Activated naive CD4-positive, alpha-beta T cell treated with anti-CD3 and anti-CD28 coated beads, Interleukin-2, amount 10 ng/mL, durations not matched to agents 7 days and 5 days (primary cell): Measurements from ENCODE around the gene IGSF23.
"Not testable (repeated sequence)": the region's sequence is repeated elsewhere in the genome, so short reads cannot be mapped to it uniquely, and the experiment has no call there.

ENCODE experiments used
- CTCF ChIA-PET: fragments of 350-600 bp; sonication (Branson Sonifier 250); formaldehyde crosslinking; loops from one replicate; lab custom pipeline; 2021; ENCODE audit warnings: antibody characterized with exemption; lab: Charles Lee
- DNase-seq: peaks from one replicate; pipeline ENCODE4 v3.0.0-alpha.2; 2020
- H3K27ac Mint-ChIP-seq: one replicate; pipeline ENCODE4 v1.8.0; 2021; ENCODE audit warnings: mild to moderate bottlenecking, moderate library complexity, mixed read lengths
- H3K27me3 Mint-ChIP-seq: one replicate; pipeline ENCODE4 v1.8.0; 2021; ENCODE audit warnings: mild to moderate bottlenecking, mixed read lengths
- H3K36me3 Mint-ChIP-seq: one replicate; pipeline ENCODE4 v1.8.0; 2021; ENCODE audit warnings: mixed read lengths
- H3K4me1 Mint-ChIP-seq: one replicate; pipeline ENCODE4 v1.8.0; 2021; ENCODE audit warnings: mixed read lengths
- H3K4me3 Mint-ChIP-seq: one replicate; pipeline ENCODE4 v1.8.0; 2021; ENCODE audit warnings: mild to moderate bottlenecking, moderate library complexity, mixed read lengths
- H3K9me3 Mint-ChIP-seq: one replicate; pipeline ENCODE4 v1.8.0; 2021; ENCODE audit warnings: mixed read lengths

Gene IGSF23

DNA sequence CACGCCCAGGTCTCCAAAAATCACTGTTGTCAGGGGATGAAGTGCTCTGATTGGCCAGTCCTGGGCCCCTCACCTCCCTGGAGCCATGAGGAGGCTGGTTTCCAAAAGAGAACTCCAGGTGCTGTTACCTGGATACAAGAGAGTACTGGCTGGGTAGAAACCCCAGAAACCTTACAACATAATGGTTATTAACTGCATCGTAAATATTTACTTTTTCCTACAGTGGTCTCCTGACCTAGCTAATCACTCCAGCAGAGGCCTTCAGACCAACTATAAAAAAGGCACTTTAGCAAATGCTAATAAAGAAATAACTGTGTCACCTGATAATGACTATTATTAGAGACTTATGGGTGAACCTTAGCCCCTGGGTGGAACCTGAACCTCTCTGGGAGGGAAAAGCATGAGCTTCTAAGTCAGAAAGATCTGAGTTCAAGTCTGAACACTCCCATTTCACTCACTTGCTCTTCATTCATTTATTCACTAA lies 1.5 kb upstream of the IGSF23 start:
- no peak overlapping the region for H3K4me3 Mint-ChIP-seq
- H3K4me1 Mint-ChIP-seq: peaks cover 13% of the 10 kb centered on the region
- H3K27me3 Mint-ChIP-seq: peaks cover 6% of the 10 kb centered on the region
- DNase-seq: no peak
- no peak overlapping the region for H3K27ac Mint-ChIP-seq
- H3K9me3 Mint-ChIP-seq: peaks cover 3% of the 10 kb centered on the region
- CTCF ChIA-PET: no interaction called here
- H3K36me3 Mint-ChIP-seq: no peaks in the 10 kb centered on the region

GRCh38 chr19:44614313-44614712 lies 950 bp downstream of the IGSF23 start:
- H3K4me3 Mint-ChIP-seq: no peak overlapping the region
- H3K27me3 Mint-ChIP-seq: peaks cover 7% of the 10 kb centered on the region
- no peaks in the 10 kb centered on the region for H3K4me1 Mint-ChIP-seq
- H3K27ac Mint-ChIP-seq: no peak overlapping the region
- CTCF ChIA-PET: no interaction called here
- no peaks in the 10 kb centered on the region for H3K36me3 Mint-ChIP-seq
- no peak for DNase-seq
- no peaks in the 10 kb centered on the region for H3K9me3 Mint-ChIP-seq

- DNase-seq: no peak
- Mint-ChIP-seq H3K27ac (no peak overlapping the region), H3K9me3 (no peaks in the 10 kb centered on the region), H3K4me1 (no peaks in the 10 kb centered on the region), H3K36me3 (no peaks in the 10 kb centered on the region), H3K27me3 (peaks cover 4% of the 10 kb centered on the region), H3K4me3 (no peak overlapping the region)
- CTCF ChIA-PET: no interaction called here
Observed at GRCh38 chr19:44615863-44616247, 2.5 kb downstream of the IGSF23 start.

GRCh38 chr19:44617110-44617880 lies 3.9 kb downstream of the IGSF23 start:
- peaks cover 4% of the 10 kb centered on the region for H3K27me3 Mint-ChIP-seq
- H3K27ac Mint-ChIP-seq: no peak overlapping the region
- H3K9me3 Mint-ChIP-seq: no peaks in the 10 kb centered on the region
- H3K36me3 Mint-ChIP-seq: no peaks in the 10 kb centered on the region
- no peak overlapping the region for H3K4me3 Mint-ChIP-seq
- no peaks in the 10 kb centered on the region for H3K4me1 Mint-ChIP-seq
- no peak for DNase-seq
- CTCF ChIA-PET: interaction anchor here (0.6 to 0.9 kb wide), 2 partner anchors 34 to 40 kb away, joined by 3 to 4 read pairs; no protein-coding TSS in a partner anchor

GRCh38 chr19:44618640-44619357 lies 5.4 kb downstream of the IGSF23 start:
- Mint-ChIP-seq H3K9me3 (no peaks in the 10 kb centered on the region), H3K36me3 (no peaks in the 10 kb centered on the region), H3K4me3 (no peak overlapping the region), H3K27ac (no peak overlapping the region), H3K27me3 (peaks cover 4% of the 10 kb centered on the region), H3K4me1 (no peaks in the 10 kb centered on the region)
- no peak for DNase-seq
- CTCF ChIA-PET: interaction anchor here (1.3 kb wide), 1 partner anchor 48 kb away, joined by 4 read pairs; no protein-coding TSS in a partner anchor

DNA sequence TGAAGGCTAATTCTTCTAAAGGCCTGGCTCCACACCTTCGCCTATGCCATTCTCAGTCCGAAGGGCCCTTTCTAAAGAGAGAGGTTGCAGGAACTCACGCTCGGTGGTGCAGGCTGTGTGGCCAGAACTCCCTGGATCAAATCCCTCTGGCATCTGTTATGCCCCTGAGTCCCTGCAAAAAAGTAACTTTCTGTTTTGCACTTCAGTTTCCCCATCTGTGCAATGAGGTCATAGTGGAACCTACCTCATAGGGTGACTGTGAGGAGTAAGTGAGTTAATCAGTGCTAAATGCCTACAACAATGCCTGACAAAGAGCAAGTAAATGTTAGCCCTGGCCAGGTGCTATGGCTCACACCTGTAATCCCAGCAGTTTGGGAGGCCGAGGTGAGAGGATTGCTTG lies 7.3 kb downstream of the IGSF23 start:
- CTCF ChIA-PET: no interaction called here
- Mint-ChIP-seq H3K9me3 (no peaks in the 10 kb centered on the region), H3K4me3 (no peak overlapping the region), H3K27me3 (peaks cover 4% of the 10 kb centered on the region), H3K4me1 (no peaks in the 10 kb centered on the region), H3K36me3 (no peaks in the 10 kb centered on the region), H3K27ac (no peak overlapping the region)
- no peak for DNase-seq

- no peaks in the 10 kb centered on the region for H3K4me1 Mint-ChIP-seq
- H3K9me3 Mint-ChIP-seq: no peaks in the 10 kb centered on the region
- no peaks in the 10 kb centered on the region for H3K36me3 Mint-ChIP-seq
- no peak for DNase-seq
- H3K27me3 Mint-ChIP-seq: peaks cover 4% of the 10 kb centered on the region
- H3K27ac Mint-ChIP-seq: no peak overlapping the region
- no peak overlapping the region for H3K4me3 Mint-ChIP-seq
- CTCF ChIA-PET: no interaction called here
Observed at GRCh38 chr19:44621367-44621766, 8.0 kb downstream of the IGSF23 start.

DNA sequence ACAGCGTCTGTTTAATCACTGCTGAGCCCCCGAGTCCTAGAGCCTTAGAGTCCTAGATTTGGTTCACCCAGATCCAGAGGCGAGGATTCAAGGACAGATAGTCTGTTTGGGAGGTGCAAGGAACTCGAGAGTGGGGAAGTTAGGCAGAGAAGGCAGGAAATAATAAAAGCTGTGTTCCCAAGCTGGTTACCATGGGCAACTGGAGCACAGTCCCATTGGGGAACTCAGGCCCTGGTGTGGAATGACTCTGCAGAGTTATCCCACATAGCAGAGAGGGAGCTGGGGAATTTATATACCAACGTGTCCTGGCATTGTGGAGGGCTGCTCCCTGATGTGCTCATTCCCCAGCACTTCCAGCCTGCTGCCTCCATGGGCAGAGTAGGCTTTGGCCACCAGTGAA lies 9.7 kb downstream of the IGSF23 start:
- DNase-seq: no peak
- H3K4me3 Mint-ChIP-seq: no peak overlapping the region
- H3K9me3 Mint-ChIP-seq: no peaks in the 10 kb centered on the region
- CTCF ChIA-PET: interaction anchor here (0.8 kb wide), 1 partner anchor 13 kb away, joined by 3 read pairs; no protein-coding TSS in a partner anchor
- H3K27ac Mint-ChIP-seq: no peak overlapping the region
- H3K27me3 Mint-ChIP-seq: peaks cover 5% of the 10 kb centered on the region
- H3K36me3 Mint-ChIP-seq: no peaks in the 10 kb centered on the region
- H3K4me1 Mint-ChIP-seq: no peaks in the 10 kb centered on the region

GRCh38 chr19:44623626-44624025 lies 10.3 kb downstream of the IGSF23 start:
- CTCF ChIA-PET: interaction anchor here (0.8 kb wide), 1 partner anchor 12 kb away, joined by 3 read pairs; no protein-coding TSS in a partner anchor
- Mint-ChIP-seq H3K36me3 (no peaks in the 10 kb centered on the region), H3K27me3 (peaks cover 4% of the 10 kb centered on the region)

GRCh38 chr19:44624840-44625354 lies 11.5 kb downstream of the IGSF23 start:
- no peaks in the 10 kb centered on the region for H3K9me3 Mint-ChIP-seq
- no peak overlapping the region for H3K4me3 Mint-ChIP-seq
- CTCF ChIA-PET: no interaction called here
- H3K36me3 Mint-ChIP-seq: no peaks in the 10 kb centered on the region
- H3K4me1 Mint-ChIP-seq: no peaks in the 10 kb centered on the region
- DNase-seq: no peak
- H3K27ac Mint-ChIP-seq: no peak overlapping the region
- H3K27me3 Mint-ChIP-seq: peaks cover 4% of the 10 kb centered on the region

More at GRCh38 chr19:44623626-44624025, 10.3 kb downstream of the IGSF23 start:
- no peaks in the 10 kb centered on the region for H3K9me3 Mint-ChIP-seq
- DNase-seq: no peak
- no peak overlapping the region for H3K4me3 Mint-ChIP-seq
- no peak overlapping the region for H3K27ac Mint-ChIP-seq
- H3K4me1 Mint-ChIP-seq: no peaks in the 10 kb centered on the region

GRCh38 chr19:44625637-44626036 lies 12.3 kb downstream of the IGSF23 start:
- H3K4me1 Mint-ChIP-seq, DNase-seq, H3K27ac Mint-ChIP-seq, H3K27me3 Mint-ChIP-seq, H3K4me3 Mint-ChIP-seq, H3K9me3 Mint-ChIP-seq, CTCF ChIA-PET, H3K36me3 Mint-ChIP-seq: not testable (repeated sequence)

GRCh38 chr19:44626048-44626624 lies 12.8 kb downstream of the IGSF23 start:
- Mint-ChIP-seq H3K9me3 (no peaks in the 10 kb centered on the region), H3K36me3 (no peaks in the 10 kb centered on the region), H3K4me3 (no peak overlapping the region), H3K4me1 (no peaks in the 10 kb centered on the region), H3K27me3 (peaks cover 4% of the 10 kb centered on the region), H3K27ac (no peak overlapping the region)
- CTCF ChIA-PET: no interaction called here
- no peak for DNase-seq

- DNase-seq: no peak
- H3K27ac Mint-ChIP-seq: no peak overlapping the region
- CTCF ChIA-PET: no interaction called here
- H3K4me3 Mint-ChIP-seq: no peak overlapping the region
- H3K4me1 Mint-ChIP-seq: no peaks in the 10 kb centered on the region
- no peaks in the 10 kb centered on the region for H3K9me3 Mint-ChIP-seq
- no peaks in the 10 kb centered on the region for H3K36me3 Mint-ChIP-seq
- peaks cover 4% of the 10 kb centered on the region for H3K27me3 Mint-ChIP-seq
Observed at GRCh38 chr19:44627631-44628030, 14.3 kb downstream of the IGSF23 start.

- Mint-ChIP-seq H3K9me3 (no peaks in the 10 kb centered on the region), H3K27ac (no peak overlapping the region), H3K4me1 (no peaks in the 10 kb centered on the region), H3K36me3 (no peaks in the 10 kb centered on the region), H3K4me3 (no peak overlapping the region), H3K27me3 (peaks cover 7% of the 10 kb centered on the region)
- no peak for DNase-seq
- CTCF ChIA-PET: no interaction called here
Observed at GRCh38 chr19:44628793-44629192, 15.4 kb downstream of the IGSF23 start.
